SIG-M5 treated with dmso at 0.1 percent for 504 hours (cell line): ENCODE data around the gene ZNF618.

ENCODE experiments used
- DNase-seq: peaks from one replicate; lab custom pipeline; 2025; ENCODE audit not compliant: unreplicated experiment; lab: John Stamatoyannopoulos, UW

ZNF618 gene

GRCh38 chr9:113909421-113909820 is 33.3 kb downstream of the ZNF618 start:
- no peak for DNase-seq

DNA sequence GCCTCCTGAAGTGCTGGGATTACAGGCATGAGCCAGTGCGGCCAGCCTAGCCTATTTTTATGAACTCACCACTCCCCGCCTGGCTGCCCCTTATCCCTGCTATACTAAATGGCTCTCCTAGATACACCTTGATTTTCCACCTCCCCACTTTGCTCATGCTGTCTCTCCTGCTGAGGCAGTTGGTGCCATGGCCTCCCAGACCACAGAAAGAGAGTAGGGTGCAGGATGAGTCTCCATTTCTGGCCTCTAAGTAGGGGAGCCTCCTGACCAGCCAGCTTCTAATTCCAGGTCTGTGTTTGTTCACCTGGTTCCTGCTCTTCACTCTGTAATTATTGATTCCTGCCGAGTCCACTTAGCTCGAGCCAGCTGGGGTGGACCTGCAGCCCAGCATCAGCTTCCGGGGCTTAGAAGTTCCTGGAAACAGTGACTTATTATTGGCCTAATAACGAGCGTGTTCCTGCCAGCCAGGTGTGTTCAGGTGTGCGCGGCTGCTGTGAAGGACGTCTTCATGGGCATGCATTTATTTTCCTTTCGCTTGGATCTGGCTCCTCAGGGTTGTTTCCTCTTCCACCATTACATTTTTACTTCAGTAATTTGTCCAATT is 34.0 kb downstream of the ZNF618 start:
- DNase-seq: no peak

DNA sequence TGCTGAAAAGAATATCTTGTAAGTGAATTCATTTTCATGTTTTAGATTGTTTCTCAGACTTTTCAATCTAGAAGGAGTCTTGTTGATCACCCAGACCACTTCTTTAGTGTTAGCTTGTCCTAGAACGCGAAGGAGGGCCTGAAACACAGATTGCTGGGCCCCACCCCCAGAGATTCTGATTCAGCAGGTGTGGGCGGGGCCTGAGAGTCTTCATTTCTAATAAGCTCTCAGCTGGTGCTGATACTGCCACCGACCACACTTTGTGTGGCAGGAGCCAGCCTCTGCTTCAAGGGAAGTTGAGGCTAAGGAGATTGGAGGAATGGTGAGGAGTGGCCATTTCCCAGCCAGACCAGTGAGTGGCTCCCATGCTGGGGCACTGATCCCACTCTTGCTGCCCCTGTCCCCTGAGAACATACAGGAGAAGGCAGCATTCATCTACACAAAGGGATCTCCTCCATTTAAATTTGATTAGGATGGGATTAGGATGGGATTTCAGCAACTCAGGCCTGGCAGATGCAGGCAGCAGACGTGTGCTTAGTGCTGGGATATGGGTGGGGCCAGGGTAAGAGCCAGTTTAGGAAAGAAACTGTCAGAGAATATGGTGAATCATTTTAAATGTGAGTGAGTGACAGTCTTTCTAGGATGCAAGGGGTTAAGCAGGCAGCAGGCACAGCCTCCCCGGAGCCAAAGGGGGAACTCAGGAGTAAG is 35.9 kb downstream of the ZNF618 start:
- no peak for DNase-seq

DNA sequence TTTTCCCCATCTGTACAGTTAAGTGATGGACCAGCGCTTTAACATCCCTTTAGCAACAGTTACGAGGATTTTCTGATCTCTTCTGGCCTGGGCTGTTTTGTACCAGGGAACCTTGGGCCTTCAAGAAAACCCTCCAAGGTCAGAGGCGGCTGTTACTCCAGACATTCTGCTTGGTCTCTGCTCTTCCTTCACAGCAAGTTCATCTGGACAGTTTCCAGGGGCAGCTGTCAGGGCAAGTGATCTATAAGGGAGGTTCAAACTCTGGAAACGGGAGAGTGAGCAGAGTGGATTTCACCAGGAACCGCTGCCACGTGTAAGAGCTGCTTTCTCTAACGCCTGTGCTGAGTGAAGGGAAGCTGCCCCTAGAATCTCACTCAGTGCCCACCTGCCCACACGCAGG is 36.7 kb downstream of the ZNF618 start:
- no peak for DNase-seq

GRCh38 chr9:113913426-113914195 is 37.5 kb downstream of the ZNF618 start:
- no peak for DNase-seq

GRCh38 chr9:113914517-113914916 is 38.4 kb downstream of the ZNF618 start:
- DNase-seq: no peak

DNA sequence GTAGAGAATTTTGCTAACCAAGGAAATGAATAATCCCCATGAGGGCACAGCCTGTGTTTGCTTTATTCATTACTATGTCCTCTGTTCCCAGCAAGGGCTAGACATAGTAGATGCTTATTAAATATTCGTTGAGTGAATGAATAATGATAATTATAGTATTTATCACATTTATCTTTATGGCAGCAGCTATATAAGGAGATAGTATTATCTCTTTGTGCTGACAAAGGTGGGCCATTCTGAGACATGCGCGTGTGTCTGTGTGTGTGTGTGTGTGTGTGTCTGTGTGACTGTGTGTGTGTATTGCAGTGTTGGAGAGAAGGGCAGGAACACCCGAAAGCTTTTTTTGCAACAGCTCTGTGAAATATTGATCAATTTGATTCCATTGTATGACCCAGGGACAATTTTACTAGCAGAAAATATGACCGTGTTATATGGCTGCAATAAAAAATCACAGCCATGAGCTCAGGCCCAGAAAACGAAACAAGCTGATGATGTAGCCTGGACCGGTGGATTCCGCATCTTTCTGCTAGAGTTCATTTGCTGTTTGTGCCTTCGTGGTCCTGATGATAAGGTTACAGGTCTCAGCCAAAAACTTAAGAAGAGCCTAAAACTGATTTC is 39.8 kb downstream of the ZNF618 start:
- no peak for DNase-seq

DNA sequence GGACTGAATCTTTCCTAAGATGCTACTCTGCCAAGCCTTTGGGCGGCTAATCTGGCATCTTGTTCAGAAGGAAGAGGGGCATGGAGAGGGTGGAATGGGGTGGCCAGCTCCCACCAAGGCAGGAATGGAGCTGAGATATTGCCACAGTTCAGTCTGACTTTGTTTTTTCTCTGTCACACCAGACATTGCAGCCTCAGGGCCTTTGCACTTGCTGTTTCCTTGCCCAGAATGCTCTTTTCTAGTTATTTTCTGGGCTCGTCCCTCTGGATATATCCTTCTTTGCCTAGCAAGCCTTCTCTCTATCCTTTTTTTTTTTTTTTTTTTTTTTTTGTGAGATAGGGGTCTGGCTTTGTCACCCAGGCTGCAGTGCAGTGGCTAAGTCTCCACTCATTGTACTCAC is 40.8 kb downstream of the ZNF618 start:
- DNase-seq: no peak

DNA sequence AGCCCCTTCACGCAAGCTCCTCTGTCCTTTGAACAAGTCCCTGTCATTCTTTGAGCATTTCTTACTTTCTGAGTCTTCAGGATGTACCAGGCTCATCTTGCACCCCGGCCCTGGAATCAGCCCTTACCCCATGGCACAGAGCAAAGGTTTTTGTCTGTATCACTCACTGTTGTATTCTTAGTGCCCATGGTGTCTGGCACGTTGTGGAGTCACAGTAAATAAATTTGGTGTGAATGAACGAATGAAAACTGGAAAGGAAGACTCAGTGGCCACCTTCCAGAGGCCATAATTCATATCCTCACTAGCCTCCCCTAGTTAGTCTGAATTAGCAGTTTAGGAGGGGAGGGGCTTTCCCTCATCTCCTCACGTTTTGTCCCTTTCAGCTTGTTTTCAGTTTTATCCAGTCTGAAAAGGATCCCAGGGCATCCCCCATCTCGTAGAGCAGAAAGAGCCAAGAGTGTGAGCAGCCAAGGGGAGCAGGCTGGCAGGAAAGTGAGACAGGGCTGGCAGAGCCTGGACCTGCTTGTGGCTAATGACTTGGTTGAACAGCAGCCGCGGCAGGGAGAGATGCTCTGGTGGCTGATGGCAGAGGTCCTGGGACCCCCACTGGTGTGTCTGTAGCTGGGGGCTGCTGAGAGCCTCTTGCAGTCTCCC is 42.7 kb downstream of the ZNF618 start:
- DNase-seq: no peak

DNA sequence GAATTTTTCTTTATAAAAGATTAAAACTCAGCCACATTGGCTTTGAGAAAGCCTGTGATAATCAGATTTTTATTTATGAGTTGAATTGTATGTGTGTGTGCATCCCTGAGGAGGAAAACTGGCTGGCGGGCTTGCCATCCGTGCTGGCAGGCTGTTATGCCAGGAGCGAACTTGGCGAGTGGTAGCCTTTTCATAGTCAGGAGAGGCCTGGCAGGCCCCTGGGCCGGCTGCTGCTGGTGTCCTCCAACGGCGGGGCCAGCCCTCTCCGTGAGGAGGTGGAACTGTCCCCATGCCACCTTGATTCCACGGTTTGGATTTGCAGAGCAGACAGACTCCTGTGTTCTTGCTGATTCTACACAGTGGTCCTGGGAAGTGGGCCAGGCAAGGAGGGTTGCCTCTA is 43.3 kb downstream of the ZNF618 start:
- no peak for DNase-seq

DNA sequence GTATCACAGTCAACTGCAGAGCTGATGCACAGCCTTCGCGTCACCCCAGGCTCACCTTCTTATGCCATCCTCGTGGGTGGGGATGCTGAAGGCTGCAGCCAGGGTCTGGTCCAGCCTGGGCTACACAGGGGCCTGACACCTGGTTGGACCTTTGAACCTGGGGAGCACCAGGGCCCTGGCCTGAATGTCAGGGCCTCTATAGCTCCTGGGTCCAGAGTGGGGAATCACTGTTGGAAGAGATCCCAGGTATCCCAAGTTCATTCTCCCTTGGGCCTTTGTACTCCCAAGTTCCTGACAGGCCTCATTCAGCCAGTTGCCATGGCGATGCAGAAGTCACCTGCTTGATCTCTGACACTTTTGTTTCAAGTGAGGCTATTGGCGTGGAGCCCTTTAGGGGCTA is 43.8 kb downstream of the ZNF618 start:
- no peak for DNase-seq

DNA sequence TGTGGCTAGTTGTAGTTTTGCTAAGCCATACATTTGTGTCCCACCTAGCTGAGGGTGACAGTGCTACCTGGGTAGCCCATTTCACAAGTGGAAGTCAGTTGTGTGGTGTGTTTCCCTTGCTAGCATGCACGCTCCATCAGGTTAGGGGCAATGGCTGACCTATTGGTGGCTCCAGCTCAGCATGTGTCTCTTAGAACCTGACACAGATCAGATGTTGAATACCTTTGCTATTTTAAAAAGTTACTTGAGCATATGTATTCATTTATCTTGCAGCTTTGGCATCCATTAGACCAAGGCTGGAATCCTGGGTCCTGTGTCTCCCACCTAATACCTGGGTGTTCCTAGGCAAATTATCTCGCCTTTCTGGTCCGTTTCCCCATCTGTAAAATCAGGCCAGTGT is 44.8 kb downstream of the ZNF618 start:
- DNase-seq: no peak

GRCh38 chr9:113921396-113921925 is 45.4 kb downstream of the ZNF618 start:
- no peak for DNase-seq

- no peak for DNase-seq
Measured at GRCh38 chr9:113922160-113922559, 46.1 kb downstream of the ZNF618 start.

DNA sequence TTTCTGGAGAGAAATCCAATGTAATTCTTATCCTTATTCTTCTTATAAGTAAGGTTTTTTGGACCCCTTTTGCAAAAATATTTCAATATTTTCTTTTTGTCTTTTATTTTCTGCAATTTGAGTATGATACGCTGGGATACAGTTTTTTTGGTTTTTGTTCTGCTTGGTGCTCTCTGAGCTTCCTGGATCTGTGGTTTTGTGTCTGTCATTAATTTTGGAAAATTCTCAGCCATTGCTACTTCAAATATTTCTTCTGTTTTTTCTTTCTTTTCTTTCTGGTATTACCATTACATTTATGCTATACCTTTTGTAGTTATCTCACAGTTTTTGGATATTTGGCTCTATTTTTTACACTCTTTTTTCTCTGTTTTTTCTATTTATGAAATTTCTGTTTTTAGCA is 50.1 kb downstream of the ZNF618 start:
- DNase-seq: no peak

GRCh38 chr9:113927277-113927676 is 51.2 kb downstream of the ZNF618 start:
- DNase-seq: no peak

- no peak for DNase-seq
Measured at GRCh38 chr9:113928269-113928668, 52.2 kb downstream of the ZNF618 start.

DNA sequence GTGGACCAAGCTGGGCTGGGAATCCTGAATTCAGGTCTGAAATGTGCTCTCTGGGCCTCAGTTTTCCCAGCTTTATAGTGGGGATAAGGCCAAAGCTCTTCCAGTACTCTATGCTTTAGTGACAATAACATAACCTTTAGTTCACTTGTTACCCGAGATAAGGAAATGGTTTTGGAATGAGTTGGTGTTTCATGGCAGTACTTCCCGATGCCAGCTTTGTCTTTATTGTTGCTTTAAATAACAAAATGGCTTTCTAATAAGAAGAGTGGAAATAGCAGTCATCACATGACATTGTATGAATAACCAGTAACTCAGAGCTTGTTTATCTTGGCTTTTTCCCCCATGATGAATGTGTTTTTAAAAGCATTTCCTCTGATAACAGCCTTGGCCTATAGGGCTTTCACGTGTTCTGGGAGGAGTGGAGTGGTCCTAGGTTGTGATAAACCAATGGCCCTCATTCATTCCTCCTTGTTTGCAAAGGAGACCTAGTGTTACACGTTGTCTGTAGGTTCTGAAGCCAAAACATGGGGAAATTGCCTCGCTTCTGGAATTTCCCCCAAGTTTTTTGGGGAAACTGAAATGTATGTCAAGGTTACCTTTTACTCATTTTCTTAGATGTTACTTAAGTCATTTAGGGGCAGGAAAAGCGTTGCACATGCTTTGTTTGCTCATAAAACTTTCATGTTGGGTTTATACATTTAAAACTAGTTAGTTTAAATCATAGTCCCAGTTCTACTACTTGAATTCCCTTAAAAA is 53.7 kb downstream of the ZNF618 start:
- no peak for DNase-seq

- no peak for DNase-seq
Measured at GRCh38 chr9:113930390-113930783, 54.3 kb downstream of the ZNF618 start.

DNA sequence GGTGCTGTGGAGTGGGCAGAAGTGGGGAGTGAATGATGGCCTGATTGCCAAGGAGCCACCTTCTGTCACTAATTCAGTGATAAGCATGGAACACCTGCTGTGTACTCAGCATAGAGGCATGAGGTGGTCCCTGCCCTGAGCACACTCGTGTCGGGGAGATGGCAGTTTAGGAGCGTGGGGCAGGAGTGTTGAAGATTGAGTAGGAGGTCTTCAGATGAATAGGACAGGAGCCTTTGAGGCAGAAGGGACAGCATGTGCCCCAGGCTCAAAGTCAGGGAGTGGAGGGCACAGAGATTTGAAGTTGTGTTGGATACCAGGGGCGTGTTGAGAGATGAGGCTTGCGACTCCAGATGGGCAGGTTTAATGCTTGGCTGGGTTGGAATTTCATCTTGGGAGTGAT is 55.0 kb downstream of the ZNF618 start:
- DNase-seq: no peak
